Right lobe of liver (tissue), 4 donors: ENCODE measurements around the gene CCL16.

Experiments used
- CTCF ChIP-seq, 4 donors: fragments of 200-600 bp in 3 of 4; fragments of 450-650 bp in 1 of 4; IDR thresholded peaks; one replicate each; pipeline versions ENCODE4 v1.5.1 to v1.8.0; 2016 to 2022; ENCODE audit warnings: antibody characterized with exemption in 4 of 4, mild to moderate bottlenecking in 2 of 4
- POLR2A ChIP-seq: fragments of 450-650 bp; IDR thresholded peaks from one replicate; pipeline ENCODE4 v1.6.1; 2017; ENCODE audit warnings: antibody characterized with exemption, mild to moderate bottlenecking
- donor health status: DM: no; HTN: no; CAD: no.
- donor health status: DM: no; HTN: no; CAD: no.
- donor health status: DM: no; HTN: yes; CAD: no.

GRCh38 chr17:35972945-35973332, 8.4 kb downstream of the CCL16 start:
- no peak for TF ChIP-seq POLR2A
- TF ChIP-seq CTCF (IDR thresholded peaks at IDR 0.05) = no peak
